Uterus (tissue), 4 donors: ENCODE measurements around the gene SLC25A21. TPM values are rescaled to one million over a fixed set of nuclear protein-coding genes. Genes with fewer than 3 reads are reported as not detected.

ENCODE experiments used
- DNase-seq, 2 donors: peaks; one replicate each; pipeline ENCODE4 v3.0.0-alpha.2; 2019 to 2020
- H3K27ac ChIP-seq, 2 donors: fragments of 200-600 bp; sonication (generic); 1 replicate in 1 of 2; 2 replicates in 1 of 2; pipeline ENCODE4 v1.5.1; 2016 to 2018
- H3K27me3 ChIP-seq, 2 donors: fragments of 200-600 bp; sonication (generic); one replicate each; pipeline ENCODE4 v1.5.1; 2018 to 2019; ENCODE audit warnings: control low read depth in 1 of 2
- H3K36me3 ChIP-seq, 2 donors: fragments of 200-600 bp; sonication (generic); one replicate each; pipeline ENCODE4 v1.5.1; 2019; ENCODE audit warnings: control low read depth in 1 of 2
- H3K4me1 ChIP-seq, 2 donors: fragments of 200-600 bp; sonication (generic); one replicate each; pipeline ENCODE4 v1.5.1; 2018 to 2019; ENCODE audit warnings: control low read depth in 1 of 2
- H3K4me3 ChIP-seq, 2 donors: fragments of 200-600 bp; sonication (generic); 1 replicate in 1 of 2; 2 replicates in 1 of 2; pipeline ENCODE4 v1.5.1; 2018 to 2019; ENCODE audit warnings: mild to moderate bottlenecking in 1 of 2
- H3K9me3 ChIP-seq, 2 donors: fragments of 200-600 bp; sonication (generic); one replicate each; pipeline ENCODE4 v1.5.1; 2019; ENCODE audit warnings: control low read depth in 1 of 2
- POLR2A ChIP-seq, 2 donors: fragments of 450-650 bp; IDR thresholded peaks; one replicate each; pipeline ENCODE4 v1.6.1; 2016; ENCODE audit warnings: antibody characterized with exemption in 2 of 2, mild to moderate bottlenecking in 1 of 2, moderate library complexity in 1 of 2
- intact Hi-C: fragments of 100-400 bp; cut with DNase I; formaldehyde crosslinking; loops from one replicate; pipeline ENCODE4 v1.15.1; 2023; ENCODE audit warnings: low total_unique reads
- total RNA-seq, 4 donors: library from RNA; depleted of rRNA in 3 of 4; stranded (reverse); fragments of >200 nt in 3 of 4; gene quantifications; one replicate each; pipeline versions ENCODE4 v1.1.0 to v1.2.4, GENCODE V29; 2014 to 2023
- TF ChIP-seq, protein P1 (sequence below), 4 experiments: fragments of 200-600 bp in 2 of 4; fragments of 450-650 bp in 2 of 4; sonication (generic) in 2 of 4; IDR thresholded peaks; one replicate each; pipeline ENCODE4 v1.5.1; 2016 to 2019; ENCODE audit warnings: antibody characterized with exemption in 4 of 4, mild to moderate bottlenecking in 2 of 4, moderate library complexity in 1 of 4
- donor health status: DM: yes; HTN: yes; CAD: no.

Gene SLC25A21
- total RNA-seq, 4 donors from 2014 or later, result under 0.01 to 3.0 (median 2.0) TPM; not detected in 1

DNA sequence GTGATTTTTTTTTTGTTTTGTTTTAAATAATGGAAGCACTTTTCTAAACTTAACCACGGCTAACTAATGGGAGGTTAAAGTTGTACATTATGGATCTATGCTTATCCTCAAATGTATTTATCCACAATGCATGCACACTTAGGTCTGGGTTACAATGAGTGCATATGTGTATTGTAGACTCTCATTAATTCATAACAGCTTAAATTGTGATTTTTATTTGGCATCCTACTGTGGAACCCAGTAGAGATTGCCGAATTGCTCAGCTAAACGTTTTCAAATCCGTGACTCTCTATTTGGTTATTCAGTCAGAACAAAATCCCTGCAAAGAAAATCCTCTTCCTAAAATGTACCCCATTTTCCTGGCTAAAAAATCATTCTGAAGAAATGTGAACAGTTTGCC lies 244.0 kb downstream of the SLC25A21 start:
- Histone ChIP-seq H3K27me3 (no peaks in the 10 kb centered on the region), H3K9me3 (no peaks in the 10 kb centered on the region), H3K4me1 (no peaks in the 10 kb centered on the region), H3K27ac (no peak overlapping the region), H3K36me3 (no peaks in the 10 kb centered on the region), H3K4me3 (no peak overlapping the region)
- no peak for TF ChIP-seq POLR2A (IDR thresholded peaks at IDR 0.05)
- TF ChIP-seq, protein P1, sequence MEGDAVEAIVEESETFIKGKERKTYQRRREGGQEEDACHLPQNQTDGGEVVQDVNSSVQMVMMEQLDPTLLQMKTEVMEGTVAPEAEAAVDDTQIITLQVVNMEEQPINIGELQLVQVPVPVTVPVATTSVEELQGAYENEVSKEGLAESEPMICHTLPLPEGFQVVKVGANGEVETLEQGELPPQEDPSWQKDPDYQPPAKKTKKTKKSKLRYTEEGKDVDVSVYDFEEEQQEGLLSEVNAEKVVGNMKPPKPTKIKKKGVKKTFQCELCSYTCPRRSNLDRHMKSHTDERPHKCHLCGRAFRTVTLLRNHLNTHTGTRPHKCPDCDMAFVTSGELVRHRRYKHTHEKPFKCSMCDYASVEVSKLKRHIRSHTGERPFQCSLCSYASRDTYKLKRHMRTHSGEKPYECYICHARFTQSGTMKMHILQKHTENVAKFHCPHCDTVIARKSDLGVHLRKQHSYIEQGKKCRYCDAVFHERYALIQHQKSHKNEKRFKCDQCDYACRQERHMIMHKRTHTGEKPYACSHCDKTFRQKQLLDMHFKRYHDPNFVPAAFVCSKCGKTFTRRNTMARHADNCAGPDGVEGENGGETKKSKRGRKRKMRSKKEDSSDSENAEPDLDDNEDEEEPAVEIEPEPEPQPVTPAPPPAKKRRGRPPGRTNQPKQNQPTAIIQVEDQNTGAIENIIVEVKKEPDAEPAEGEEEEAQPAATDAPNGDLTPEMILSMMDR (IDR thresholded peaks at IDR 0.05), result no peak
- DNase-seq, result no peak
- intact Hi-C loops, result no loop called here

DNA sequence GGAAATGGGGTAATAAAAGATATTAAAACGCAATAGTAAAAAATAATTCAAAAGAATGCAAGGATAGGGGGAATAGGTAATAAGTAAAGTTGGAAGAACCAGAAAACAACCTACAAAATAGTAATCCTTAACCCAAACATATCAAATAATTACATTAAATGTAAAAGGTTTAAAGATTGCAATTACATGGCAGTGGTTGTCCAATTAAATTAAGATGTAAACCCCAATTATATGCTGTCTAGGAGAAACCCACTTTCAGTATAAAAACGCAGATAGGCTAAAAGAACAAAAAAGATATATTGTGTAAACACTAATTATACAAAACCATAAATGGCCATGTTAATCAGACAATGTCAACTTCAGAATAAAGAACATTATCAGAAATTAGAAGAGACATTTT lies 247.3 kb downstream of the SLC25A21 start:
- intact Hi-C loops, result no loop called here
- no peak for TF ChIP-seq POLR2A (IDR thresholded peaks at IDR 0.05)
- TF ChIP-seq, protein P1 (IDR thresholded peaks at IDR 0.05), result no peak

DNA sequence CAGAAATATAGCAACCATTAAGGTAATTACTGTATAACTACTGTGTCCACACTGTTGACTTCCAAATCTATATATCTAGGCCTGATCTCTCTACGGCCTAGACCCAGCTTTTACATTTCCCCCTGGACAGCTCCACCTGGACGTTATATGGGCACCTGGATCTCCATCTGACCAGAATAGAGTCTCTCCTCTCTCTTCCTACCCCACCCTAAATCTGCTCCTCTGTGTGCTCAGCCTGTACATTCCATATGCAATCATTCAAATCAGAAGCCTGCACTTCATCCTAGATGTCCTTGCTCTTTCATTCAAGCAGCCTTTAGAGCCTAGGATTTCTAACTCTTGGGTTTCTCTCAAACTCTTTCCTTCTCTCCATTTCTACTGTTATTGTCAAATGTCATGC lies 255.7 kb downstream of the SLC25A21 start:
- intact Hi-C loops, result no loop called here
- Histone ChIP-seq H3K36me3 (no peaks in the 10 kb centered on the region), H3K4me3 (no peak overlapping the region), H3K27me3 (no peaks in the 10 kb centered on the region), H3K27ac (no peak overlapping the region), H3K9me3 (no peaks in the 10 kb centered on the region), H3K4me1 (no peaks in the 10 kb centered on the region)
- TF ChIP-seq, protein P1 (IDR thresholded peaks at IDR 0.05), result no peak
- TF ChIP-seq POLR2A (IDR thresholded peaks at IDR 0.05), result no peak
- no peak for DNase-seq

More for the DNA sequence above, 247.3 kb downstream of the SLC25A21 start:
- DNase-seq, result no peak
- no peaks in the 10 kb centered on the region for H3K36me3 ChIP-seq
- no peaks in the 10 kb centered on the region for H3K27me3 ChIP-seq
- H3K27ac ChIP-seq, result no peak overlapping the region
- no peak overlapping the region for H3K4me3 ChIP-seq
- H3K9me3 ChIP-seq, result no peaks in the 10 kb centered on the region
- no peaks in the 10 kb centered on the region for H3K4me1 ChIP-seq

DNA sequence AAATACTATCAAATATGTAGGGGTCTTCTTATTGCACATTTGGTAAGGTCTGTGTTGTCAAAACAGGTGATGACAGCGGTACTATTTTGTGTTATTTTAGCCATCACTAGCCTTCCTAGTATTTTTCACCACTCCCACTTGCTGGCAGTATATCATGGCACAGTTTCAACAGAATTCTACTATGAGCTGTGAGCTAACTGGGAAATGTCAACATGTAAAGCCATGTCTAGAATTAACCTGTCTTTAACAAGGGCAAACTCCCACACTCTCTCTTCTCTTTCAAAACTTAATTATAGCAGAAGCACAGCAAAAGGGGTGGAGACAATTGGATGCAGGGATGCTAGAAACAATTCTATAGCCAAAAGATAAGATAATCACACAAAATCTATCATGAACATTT lies 257.3 kb downstream of the SLC25A21 start:
- no peak for DNase-seq
- intact Hi-C loops, result no loop called here

DNA sequence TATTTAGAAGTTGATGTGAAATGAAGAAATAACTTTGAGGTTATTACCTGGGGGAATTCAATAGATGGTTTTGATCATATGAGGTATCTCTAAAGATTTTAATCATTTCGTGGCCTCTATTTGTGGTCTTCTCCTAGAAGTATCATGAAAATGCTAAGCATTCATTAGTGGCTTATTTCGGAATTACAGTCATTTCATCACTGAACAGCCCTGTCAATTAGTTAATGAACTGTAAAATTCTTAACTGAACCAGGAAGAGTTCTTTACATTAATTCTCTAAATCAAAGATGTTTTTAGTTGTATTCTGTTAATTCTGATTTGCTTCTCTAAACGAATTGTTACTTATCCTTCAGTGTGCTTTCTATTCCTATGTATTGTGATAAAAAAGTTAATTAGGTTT lies 261.8 kb downstream of the SLC25A21 start:
- Histone ChIP-seq H3K4me3 (no peak overlapping the region), H3K36me3 (no peaks in the 10 kb centered on the region), H3K4me1 (no peaks in the 10 kb centered on the region), H3K27me3 (no peaks in the 10 kb centered on the region), H3K9me3 (no peaks in the 10 kb centered on the region), H3K27ac (no peak overlapping the region)
- no peak for TF ChIP-seq POLR2A (IDR thresholded peaks at IDR 0.05)
- TF ChIP-seq, protein P1 (IDR thresholded peaks at IDR 0.05), result no peak
- no peak for DNase-seq
- intact Hi-C loops, result no loop called here

More for the DNA sequence above, 257.3 kb downstream of the SLC25A21 start:
- Histone ChIP-seq H3K27me3 (no peaks in the 10 kb centered on the region), H3K4me1 (no peaks in the 10 kb centered on the region), H3K9me3 (no peaks in the 10 kb centered on the region), H3K4me3 (no peak overlapping the region), H3K27ac (no peak overlapping the region), H3K36me3 (no peaks in the 10 kb centered on the region)
- no peak for TF ChIP-seq POLR2A (IDR thresholded peaks at IDR 0.05)
- TF ChIP-seq, protein P1 (IDR thresholded peaks at IDR 0.05), result no peak
